Keratinocyte (primary cell): Measurements from ENCODE around the gene SPOP. TPM values are rescaled to one million over a fixed set of nuclear protein-coding genes. Genes with fewer than 3 reads are reported as not detected.

ENCODE experiments used
- DNase-seq: peaks from one replicate; pipeline ENCODE4 v3.0.0-alpha.2; 2011; ENCODE audit warnings: low read depth, missing footprints, low spot score
- FAIRE-seq: peaks from 2 replicates; lab custom pipeline; 2011; peaks lifted over from hg19 to GRCh38; lab: Jason Lieb, UNC
- H2AFZ ChIP-seq: 2 replicates; pipeline ENCODE4 v1.6.0; 2012; ENCODE audit warnings: low read length, control low read depth, inconsistent platforms; ENCODE audit not compliant: control insufficient read depth
- H3K27ac ChIP-seq: 2 replicates; pipeline ENCODE4 v1.5.1; 2011; ENCODE audit warnings: low read length; ENCODE audit not compliant: control insufficient read depth, insufficient read depth
- H3K27me3 ChIP-seq: 3 replicates; pipeline ENCODE4 v1.6.0; 2011; ENCODE audit warnings: low read length; ENCODE audit not compliant: control insufficient read depth, insufficient read depth; ENCODE audit errors: extremely low read depth
- H3K36me3 ChIP-seq, 2 experiments: 2 replicates in 1 of 2; 3 replicates in 1 of 2; pipeline ENCODE4 v1.5.1; 2011; ENCODE audit warnings: low read length in 2 of 2, mild to moderate bottlenecking in 1 of 2; ENCODE audit not compliant: control insufficient read depth in 2 of 2, insufficient read depth in 2 of 2; ENCODE audit errors: extremely low read depth in 1 of 2
- H3K4me1 ChIP-seq: 3 replicates; pipeline ENCODE4 v1.5.1; 2011; ENCODE audit warnings: low read length; ENCODE audit not compliant: control insufficient read depth, insufficient read depth; ENCODE audit errors: extremely low read depth
- H3K4me2 ChIP-seq: 3 replicates; pipeline ENCODE4 v1.6.0; 2011; ENCODE audit warnings: low read depth, low read length; ENCODE audit not compliant: control insufficient read depth, insufficient read depth; ENCODE audit errors: extremely low read depth
- H3K4me3 ChIP-seq, 3 experiments: fragments of 200-600 bp in 1 of 3; sonication (generic) in 1 of 3; 2 replicates in 2 of 3; 3 replicates in 1 of 3; pipeline ENCODE4 v1.5.1; 2011 to 2016; ENCODE audit warnings: low read length in 3 of 3, mild to moderate bottlenecking in 3 of 3, control low read depth in 2 of 3, inconsistent platforms in 1 of 3, low read depth in 1 of 3, mixed read lengths in 1 of 3, mixed run types in 1 of 3, moderate library complexity in 1 of 3; ENCODE audit not compliant: control insufficient read depth in 2 of 3, insufficient read depth in 2 of 3; ENCODE audit errors: extremely low read depth in 1 of 3
- H3K79me2 ChIP-seq: 2 replicates; pipeline ENCODE4 v1.6.0; 2012; ENCODE audit warnings: low read length; ENCODE audit not compliant: control insufficient read depth, insufficient read depth
- H3K9ac ChIP-seq: 3 replicates; pipeline ENCODE4 v1.6.0; 2011; ENCODE audit warnings: low read length; ENCODE audit not compliant: control insufficient read depth, insufficient read depth; ENCODE audit errors: extremely low read depth
- H3K9me1 ChIP-seq: 3 replicates; pipeline ENCODE4 v1.6.0; 2011; ENCODE audit warnings: low read length; ENCODE audit not compliant: control insufficient read depth, insufficient read depth; ENCODE audit errors: extremely low read depth
- H3K9me3 ChIP-seq: 2 replicates; pipeline ENCODE4 v1.5.1; 2012; ENCODE audit warnings: low read depth, low read length; ENCODE audit not compliant: control insufficient read depth
- H4K20me1 ChIP-seq: 3 replicates; pipeline ENCODE4 v1.6.0; 2011; ENCODE audit warnings: low read length; ENCODE audit not compliant: control insufficient read depth, insufficient read depth; ENCODE audit errors: extremely low read depth
- CTCF ChIP-seq, 3 experiments: IDR thresholded peaks in 1 of 3; conservative IDR thresholded peaks in 1 of 3; optimal IDR thresholded peaks in 1 of 3; 2 replicates in 2 of 3; 3 replicates in 1 of 3; pipeline versions ENCODE3 to v1.5.1; 2011; ENCODE audit warnings: low read length in 3 of 3, mild to moderate bottlenecking in 3 of 3, moderate library complexity in 2 of 3, control low read depth in 1 of 3, inconsistent platforms in 1 of 3; ENCODE audit not compliant: insufficient read depth in 2 of 3; ENCODE audit errors: extremely low read depth in 1 of 3
- EZH2 ChIP-seq: IDR thresholded peaks from one replicate; pipeline ENCODE4 v1.6.1; 2012; ENCODE audit warnings: inconsistent platforms, mild to moderate bottlenecking, low read length, moderate library complexity
- dilution Hi-C: fragments of 300-500 bp; cut with MboI; formaldehyde crosslinking; loops from one replicate; pipeline ENCODE4 v1.7.0; 2020; ENCODE audit warnings: low sequenced_read_pairs; ENCODE audit not compliant: extremely low pct_ligation_motif_present
- polyA plus RNA-seq, 5 experiments: library from polyadenylated mRNA; depleted of rRNA in 3 of 5; stranded (reverse) in 3 of 5; stranded (forward) in 1 of 5; unstranded in 1 of 5; fragments of >200 nt; gene quantifications; 1 replicate in 1 of 5; 2 replicates in 3 of 5; 3 replicates in 1 of 5; pipeline versions ENCODE4 v1.2.1 to v1.2.3, GENCODE V29; 2011 to 2012; ENCODE audit warnings: missing spikeins in 2 of 5, low read depth in 1 of 5, low replicate concordance in 1 of 5

Gene SPOP
- polyA plus RNA-seq, 1 donor (not counting 4 experiments of a cell fraction or from before 2014, with no cell fraction given), result 27.5 TPM

- H3K27ac ChIP-seq, result no peak overlapping the region
- no peaks in the 10 kb centered on the region for H3K79me2 ChIP-seq
- DNase-seq (no peak), FAIRE-seq (no peak)
- no peak for TF ChIP-seq EZH2
- TF ChIP-seq CTCF (optimal IDR thresholded peaks at IDR 0.05 in 1 of 3, IDR thresholded peaks at IDR 0.05 in 1 of 3, conservative IDR thresholded peaks at IDR 0.05 in 1 of 3; ENCODE audit: extremely low read depth in 1 of 3, insufficient read depth in 2 of 3, low read length in 3 of 3), result no peak
- no peaks in the 10 kb centered on the region for H3K36me3 ChIP-seq
- peaks cover 18% of the 10 kb centered on the region for H3K4me1 ChIP-seq
- H2AFZ ChIP-seq, result no peak overlapping the region
- dilution Hi-C loops, result no loop called here
- H3K9ac ChIP-seq, result no peak overlapping the region
- no peaks in the 10 kb centered on the region for H3K9me3 ChIP-seq
- no peaks in the 10 kb centered on the region for H4K20me1 ChIP-seq
- no peak overlapping the region for H3K4me3 ChIP-seq
- H3K27me3 ChIP-seq, result no peaks in the 10 kb centered on the region
- no peaks in the 10 kb centered on the region for H3K9me1 ChIP-seq
- no peak overlapping the region for H3K4me2 ChIP-seq
Measured at GRCh38 chr17:49549691-49550678, 127.9 kb downstream of the SPOP start.

GRCh38 chr17:49549311-49549605 is 128.6 kb downstream of the SPOP start:
- Histone ChIP-seq H3K9me1 (no peaks in the 10 kb centered on the region), H3K4me1 (peaks cover 18% of the 10 kb centered on the region), H3K9me3 (no peaks in the 10 kb centered on the region), H2AFZ (no peak overlapping the region), H3K27me3 (no peaks in the 10 kb centered on the region), H4K20me1 (no peaks in the 10 kb centered on the region), H3K9ac (no peak overlapping the region), H3K27ac (no peak overlapping the region), H3K79me2 (no peaks in the 10 kb centered on the region), H3K36me3 (no peaks in the 10 kb centered on the region), H3K4me3 (no peak overlapping the region), H3K4me2 (no peak overlapping the region)
- DNase-seq (no peak), FAIRE-seq (no peak)
- dilution Hi-C loops, result no loop called here
- TF ChIP-seq CTCF (optimal IDR thresholded peaks at IDR 0.05 in 1 of 3, IDR thresholded peaks at IDR 0.05 in 1 of 3, conservative IDR thresholded peaks at IDR 0.05 in 1 of 3; ENCODE audit: extremely low read depth in 1 of 3, insufficient read depth in 2 of 3, low read length in 3 of 3) (no peak), EZH2 (no peak)

Other genes with a start within 250 kb of the SPOP start
- gene NGFR, start 182.8 kb downstream of the SPOP start, polyA plus RNA-seq, result 0.97 to 3.1 TPM (median 1.7 TPM) in 3 replicates
- gene NXPH3, start 102.2 kb downstream of the SPOP start, polyA plus RNA-seq, result 0.08 to 0.16 TPM (median 0.12 TPM) in 3 replicates
- 65.7 to 72.3 TPM (median 71.6 TPM) in 3 replicates for gene SLC35B1, start 29.9 kb upstream of the SPOP start, polyA plus RNA-seq
- gene FAM117A, start 86.0 kb upstream of the SPOP start, polyA plus RNA-seq, result 4.7 to 5.3 TPM (median 5.3 TPM) in 3 replicates
- gene KAT7, start 110.6 kb upstream of the SPOP start, polyA plus RNA-seq, result 8.0 to 22.8 TPM (median 19.7 TPM) in 3 replicates
- not detected in 3 replicates for gene TAC4, start 170.0 kb upstream of the SPOP start, polyA plus RNA-seq